ENCODE results near the gene MLX.

DNA sequence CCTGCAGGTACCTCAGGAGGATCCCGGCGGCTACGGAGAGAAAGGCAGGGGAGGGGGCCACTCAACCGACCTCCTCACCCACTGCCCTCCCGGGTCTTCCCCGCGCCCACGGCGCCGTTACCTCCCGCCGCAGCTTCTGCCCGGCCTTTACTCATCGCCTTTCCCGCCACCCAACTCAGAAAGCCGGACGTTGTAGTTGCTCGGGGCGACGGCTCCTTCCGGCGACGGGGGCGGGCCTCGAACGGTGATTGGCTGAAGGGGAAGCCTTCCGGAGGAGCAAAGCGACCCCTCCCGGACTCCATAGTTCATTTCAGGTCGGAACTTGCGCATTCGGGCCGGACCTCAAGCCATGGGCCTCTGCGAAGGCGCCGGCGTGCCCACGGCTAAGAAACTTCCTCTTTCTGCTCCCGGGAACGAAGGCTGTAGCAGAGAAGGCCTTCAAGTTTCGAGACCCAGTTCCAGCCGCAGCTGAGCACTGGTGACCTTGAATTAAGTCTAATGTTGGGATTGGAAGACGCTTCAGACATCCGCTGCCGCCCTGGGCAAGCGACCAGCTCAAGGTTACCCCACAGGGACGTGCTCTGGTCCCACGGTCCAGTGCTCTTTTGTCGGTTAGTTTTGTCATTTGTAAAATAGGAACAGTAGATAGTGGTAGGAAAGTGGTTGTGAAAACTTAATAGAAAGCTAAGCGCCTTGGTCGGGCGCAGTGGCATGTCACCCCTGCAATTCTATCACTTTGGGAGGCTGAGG lies 10.8 kb downstream of the MLX start, which contains the start of gene PSMC3IP:
- TF ChIP-seq, protein P1, sequence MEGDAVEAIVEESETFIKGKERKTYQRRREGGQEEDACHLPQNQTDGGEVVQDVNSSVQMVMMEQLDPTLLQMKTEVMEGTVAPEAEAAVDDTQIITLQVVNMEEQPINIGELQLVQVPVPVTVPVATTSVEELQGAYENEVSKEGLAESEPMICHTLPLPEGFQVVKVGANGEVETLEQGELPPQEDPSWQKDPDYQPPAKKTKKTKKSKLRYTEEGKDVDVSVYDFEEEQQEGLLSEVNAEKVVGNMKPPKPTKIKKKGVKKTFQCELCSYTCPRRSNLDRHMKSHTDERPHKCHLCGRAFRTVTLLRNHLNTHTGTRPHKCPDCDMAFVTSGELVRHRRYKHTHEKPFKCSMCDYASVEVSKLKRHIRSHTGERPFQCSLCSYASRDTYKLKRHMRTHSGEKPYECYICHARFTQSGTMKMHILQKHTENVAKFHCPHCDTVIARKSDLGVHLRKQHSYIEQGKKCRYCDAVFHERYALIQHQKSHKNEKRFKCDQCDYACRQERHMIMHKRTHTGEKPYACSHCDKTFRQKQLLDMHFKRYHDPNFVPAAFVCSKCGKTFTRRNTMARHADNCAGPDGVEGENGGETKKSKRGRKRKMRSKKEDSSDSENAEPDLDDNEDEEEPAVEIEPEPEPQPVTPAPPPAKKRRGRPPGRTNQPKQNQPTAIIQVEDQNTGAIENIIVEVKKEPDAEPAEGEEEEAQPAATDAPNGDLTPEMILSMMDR (IDR thresholded peaks at IDR 0.05), result no peak
- TF ChIP-seq EZH2 (IDR thresholded peaks at IDR 0.05; ENCODE audit: borderline replicate concordance, insufficient read depth, low read depth, low read length, poor library complexity, severe bottlenecking), result no peak
